Measurements from ENCODE around the gene VPS45. TPM values are rescaled to one million over a fixed set of nuclear protein-coding genes. Genes with fewer than 3 reads are reported as not detected.
A peak's percentile ranks its signal among the peaks of the same experiment; 100 is the strongest.

Gene VPS45
- total and polyA plus RNA-seq, 2 of the 8 experiments (the other 6 are each of a cell fraction or from before 2014, with no cell fraction given), result 19.1 to 27.6 TPM

- H3K4ac ChIP-seq (replicated peaks; ENCODE audit: insufficient read length, low read depth, low read length), result no peak overlapping the region
- H2BK15ac ChIP-seq (ENCODE audit: low read length), result no peak overlapping the region
- no peak overlapping the region for H3K23ac ChIP-seq (ENCODE audit: insufficient read length)
- H3K9me3 ChIP-seq (ENCODE audit: insufficient read depth in 2 of 2, low read depth in 1 of 2, low read length in 1 of 2), result no peaks in the 10 kb centered on the region
- H3K23me2 ChIP-seq (ENCODE audit: low read depth, low read length), result no peaks in the 10 kb centered on the region
- ChIA-PET CTCF (ENCODE audit: partially characterized antibody) (interaction anchor here (0.6 to 6.6 kb wide), 30 partner anchors 9 to 282 kb away, joined by 3 to 34 read pairs (median 4); a partner anchor contains a TSS), POLR2A (ENCODE audit: partially characterized antibody) (interaction anchor here (0.6 to 1.4 kb wide), 6 partner anchors 39 to 324 kb away, joined by 3 to 6 read pairs (median 4); partner anchors contain the start of gene OTUD7B)
- no peak for FAIRE-seq
- no peaks in the 10 kb centered on the region for H3K36me3 ChIP-seq (ENCODE audit: control insufficient read depth in 2 of 4, insufficient read depth in 4 of 4, low read length in 3 of 4)
- no peak overlapping the region for H3K56ac ChIP-seq (replicated peaks; ENCODE audit: insufficient read length, low read depth, low read length)
- DNase-seq (ENCODE audit: low read depth in 1 of 2, low spot score in 2 of 2), result peak in 1 of 2 experiments; percentile 86
- no peak overlapping the region for H2BK5ac ChIP-seq (ENCODE audit: low read depth, low read length)
- no peak overlapping the region for H3K27ac ChIP-seq (ENCODE audit: low read depth, low read length)
- H2BK20ac ChIP-seq (ENCODE audit: low read length), result no peak overlapping the region
- H3K4me1 ChIP-seq (replicated peaks in 1 of 4; ENCODE audit: control insufficient read depth in 3 of 4, insufficient read depth in 4 of 4, low read length in 3 of 4), result peaks cover 0 to 3% (median 2%) of the 10 kb centered on the region in 4 experiments; a peak in 4 of 7 replicates
- H3K4me2 ChIP-seq (ENCODE audit: insufficient read depth in 1 of 2, low read depth in 2 of 2, low read length in 2 of 2), result no peak overlapping the region
- no peak overlapping the region for H3K4me3 ChIP-seq (ENCODE audit: extremely low read depth in 1 of 4, insufficient read depth in 2 of 4, low read depth in 3 of 4, low read length in 4 of 4)
- no peak overlapping the region for H3K18ac ChIP-seq (ENCODE audit: extremely low read depth, low read length)
- H2BK12ac ChIP-seq (ENCODE audit: low read depth, low read length), result no peak overlapping the region
- H3K79me1 ChIP-seq (ENCODE audit: low read depth, low read length), result no peaks in the 10 kb centered on the region
- H2BK120ac ChIP-seq (replicated peaks; ENCODE audit: low read depth, low read length), result no peak overlapping the region
- no peak overlapping the region for H2AFZ ChIP-seq (ENCODE audit: low read length)
- no peak overlapping the region for H4K5ac ChIP-seq (ENCODE audit: insufficient read length, low read depth, low read length)
- WGBS, 2 experiments (ENCODE audit: extremely low coverage in 1 of 2, insufficient coverage in 1 of 2, insufficient read length in 1 of 2, insufficient replicate concordance in 2 of 2, low coverage in 1 of 2, low lambda C conversion rate in 2 of 2, missing lambda C conversion rate in 1 of 2), result 50% methylated on average over 6 of the region's 6 CpGs; no CpG with 5 or more reads in 1 of the 2 experiments
- H3K14ac ChIP-seq (ENCODE audit: insufficient read length), result no peak overlapping the region
- H4K8ac ChIP-seq (ENCODE audit: extremely low read depth, insufficient read depth, low read length), result no peak overlapping the region
- no peaks in the 10 kb centered on the region for H3K27me3 ChIP-seq (replicated peaks in 1 of 4; ENCODE audit: control insufficient read depth in 3 of 4, extremely low read depth in 1 of 4, insufficient read depth in 3 of 4, low read length in 3 of 4)
- no peaks in the 10 kb centered on the region for H4K20me1 ChIP-seq (replicated peaks in 1 of 2; ENCODE audit: control insufficient read depth in 1 of 2, insufficient read depth in 2 of 2, low read length in 2 of 2)
- no peak overlapping the region for H2AK5ac ChIP-seq (ENCODE audit: low read depth, low read length)
- H3K79me2 ChIP-seq (ENCODE audit: control insufficient read depth in 1 of 2, insufficient read depth in 2 of 2, low read length in 2 of 2), result no peaks in the 10 kb centered on the region
- H4K91ac ChIP-seq (replicated peaks; ENCODE audit: insufficient read length, low read length), result no peak overlapping the region
- H3K9ac ChIP-seq (replicated peaks in 1 of 4; ENCODE audit: extremely low read depth in 1 of 4, low read depth in 3 of 4, low read length in 3 of 4), result no peak overlapping the region
- TF ChIP-seq TCF12 (IDR thresholded peaks at IDR 0.05; ENCODE audit: low read depth, low read length), result no peak
- no peak for TF ChIP-seq FOSL1 (IDR thresholded peaks at IDR 0.05; ENCODE audit: insufficient read depth, low read depth, low read length)
- no peak for TF ChIP-seq NRF1 (IDR thresholded peaks at IDR 0.05; ENCODE audit: low read depth, low read length)
- no peak for TF ChIP-seq GABPA (IDR thresholded peaks at IDR 0.05; ENCODE audit: borderline replicate concordance, insufficient read depth, low read length)
- TF ChIP-seq GTF2F1 (IDR thresholded peaks at IDR 0.05; ENCODE audit: borderline replicate concordance, low read depth, low read length), result no peak
- TF ChIP-seq SIRT6 (IDR thresholded peaks at IDR 0.05; ENCODE audit: low read length), result no peak
- no peak for TF ChIP-seq TEAD4 (IDR thresholded peaks at IDR 0.05; ENCODE audit: low read depth, low read length)
- TF ChIP-seq YY1 (IDR thresholded peaks at IDR 0.05; ENCODE audit: low read depth, low read length), result peak; percentile 56; the same call in 1 of the 2 replicates
- TF ChIP-seq CTCF (IDR thresholded peaks at IDR 0.05; ENCODE audit: control extremely low read depth in 1 of 3, insufficient read depth in 1 of 3, low read depth in 1 of 3, low read length in 3 of 3), result peak; percentile 74 to 78 (median 78)
Observed at GRCh38 chr1:150168960-150169601, 101.5 kb downstream of the VPS45 start.

Data from H1 (cell line).